GM18519 (cell line): ENCODE results near the gene VANGL2.

Experiments
- ATAC-seq: cut with Tn5 transposase; IDR thresholded peaks from one replicate; pipeline ENCODE4 v1.9.1; 2021; ENCODE audit warnings: mild to moderate bottlenecking, moderate library complexity; ENCODE audit not compliant: unreplicated experiment, low FRiP score

VANGL2 gene

GRCh38 chr1:160400223-160400645, at the start of gene VANGL2:
TSS of gene VANGL2 (plus strand) at chr1:160400564. CDS start at chr1:160415838, 15,274 bp downstream.
- ATAC-seq, result no peak

- ATAC-seq, result no peak
Measured at GRCh38 chr1:160351629-160352028, 48.7 kb upstream of the VANGL2 start.

- ATAC-seq, result no peak
Measured at GRCh38 chr1:160352555-160352954, 47.8 kb upstream of the VANGL2 start.

GRCh38 chr1:160353223-160353622, 47.1 kb upstream of the VANGL2 start:
- no peak for ATAC-seq

DNA sequence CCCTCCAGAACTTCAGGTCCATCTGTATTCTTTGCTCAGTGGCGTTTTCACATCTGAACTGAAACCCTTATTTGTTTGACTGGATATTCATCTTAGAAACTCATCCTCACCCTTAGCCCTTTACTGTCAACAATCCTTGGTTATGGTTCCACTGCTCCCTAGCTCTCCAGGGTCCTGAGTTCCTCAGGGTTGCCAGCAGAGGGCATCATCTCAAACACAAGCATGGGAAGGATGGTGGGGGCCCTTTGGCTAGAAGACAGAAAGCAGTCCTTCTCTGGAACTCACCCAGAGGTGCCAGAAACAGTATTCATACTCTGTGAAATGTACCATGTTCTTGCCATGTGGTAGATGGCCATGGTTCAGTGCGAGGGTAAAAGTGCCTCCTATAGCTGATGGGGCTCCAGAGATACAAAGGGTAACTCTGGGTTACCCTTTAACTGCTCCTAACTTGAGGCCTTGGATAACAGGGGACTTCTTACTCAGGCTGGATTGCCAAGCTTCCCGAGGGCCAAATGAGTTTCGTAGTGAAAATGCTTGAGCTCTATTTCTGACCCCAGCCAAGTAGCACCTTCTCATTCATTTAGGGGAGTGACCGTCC, 45.9 kb upstream of the VANGL2 start:
- no peak for ATAC-seq

- ATAC-seq, result no peak
Measured at GRCh38 chr1:160357286-160358002, 42.9 kb upstream of the VANGL2 start.

- no peak for ATAC-seq
Measured at GRCh38 chr1:160358073-160358472, 42.3 kb upstream of the VANGL2 start.

DNA sequence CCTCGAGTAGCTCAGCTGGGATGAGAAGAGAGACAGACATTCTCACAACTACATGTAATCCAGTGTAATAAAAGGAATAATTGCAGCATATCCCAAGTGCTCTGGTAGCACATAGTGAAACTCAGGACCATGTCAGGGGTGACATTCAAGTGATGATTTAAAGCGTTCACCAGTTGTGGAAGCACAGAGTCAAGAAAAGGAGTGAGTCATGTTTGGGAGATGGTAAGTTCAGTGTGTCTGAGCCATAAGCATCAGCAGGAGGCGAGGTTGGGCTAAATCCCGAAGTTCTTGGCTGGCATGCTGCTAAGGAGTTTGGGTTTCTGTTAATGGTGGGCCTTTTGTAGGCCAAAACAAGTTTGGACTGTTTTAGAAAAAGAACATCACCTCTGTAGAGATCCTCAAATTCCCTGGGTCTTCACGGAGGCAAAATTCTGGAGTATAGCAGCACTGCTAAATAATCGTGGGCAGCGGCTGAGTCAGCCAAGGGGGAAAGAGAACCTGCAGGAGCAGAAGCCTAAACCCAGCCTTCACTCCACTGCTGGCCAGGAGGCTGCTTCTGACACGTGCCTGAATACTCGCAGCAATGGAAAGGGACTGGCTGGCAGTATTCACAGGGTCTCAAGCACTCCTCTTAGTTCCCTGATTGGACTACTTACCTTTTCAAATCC, 40.7 kb upstream of the VANGL2 start:
- ATAC-seq, result no peak

DNA sequence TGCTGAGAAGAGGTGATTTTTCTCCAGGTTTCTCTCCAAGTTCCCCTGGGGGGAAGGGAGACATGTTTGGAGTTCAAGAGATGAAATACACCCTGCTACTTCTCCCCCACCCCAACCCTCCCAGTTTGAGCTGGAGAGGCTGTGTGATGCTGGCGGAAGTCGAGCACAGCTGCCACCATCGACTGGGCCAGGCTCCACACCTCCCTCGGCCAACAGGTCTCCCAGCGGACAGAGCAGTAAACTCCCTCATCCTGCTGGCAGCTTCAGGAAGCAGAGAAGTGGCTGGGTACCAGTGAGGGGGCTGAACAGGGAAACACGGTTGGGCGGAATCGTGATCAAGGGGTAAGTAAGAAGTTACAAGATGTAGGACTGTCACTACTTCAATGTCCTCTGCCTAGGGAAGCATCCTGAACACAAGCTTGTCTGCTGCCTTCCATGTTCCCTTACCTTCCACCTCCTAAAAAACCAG, 40.1 kb upstream of the VANGL2 start:
- no peak for ATAC-seq

DNA sequence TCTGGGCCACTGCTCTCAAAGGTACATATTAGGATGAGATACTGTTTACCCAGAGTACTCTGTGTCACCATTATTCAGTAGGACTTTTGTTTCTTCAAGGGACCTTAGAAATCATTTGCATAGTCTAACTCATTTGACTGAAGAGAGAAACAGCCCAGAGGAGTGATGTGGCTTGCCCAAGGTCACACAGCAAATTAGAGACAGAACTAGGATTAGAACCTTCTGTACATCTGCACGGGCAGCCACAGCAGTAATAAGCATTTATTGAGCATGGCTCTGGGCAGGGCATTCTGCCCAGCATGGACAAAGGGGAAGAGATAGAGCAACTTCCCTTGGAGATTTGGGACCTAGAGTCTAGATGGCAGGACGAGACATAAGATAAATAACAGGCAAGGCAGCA, 39.2 kb upstream of the VANGL2 start:
- no peak for ATAC-seq

DNA sequence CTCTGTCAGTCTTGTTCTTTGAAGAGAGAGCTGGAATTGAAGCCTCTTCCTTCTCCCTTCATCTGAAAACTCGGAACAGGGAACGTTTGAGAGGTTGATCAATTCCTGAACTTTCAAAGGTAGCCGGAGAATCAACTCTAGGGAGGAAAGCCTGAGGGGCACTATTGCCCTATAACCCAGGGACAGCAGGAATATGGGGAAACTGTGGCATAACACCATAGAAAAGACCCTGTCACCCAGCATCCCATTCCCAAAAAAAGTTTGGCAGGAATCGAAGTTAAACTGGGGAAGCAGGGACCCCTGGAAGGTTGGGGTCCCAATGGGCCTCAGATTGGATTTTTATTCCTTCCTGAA, 38.6 kb upstream of the VANGL2 start:
- no peak for ATAC-seq

- no peak for ATAC-seq
Measured at GRCh38 chr1:160362168-160362957, 38.0 kb upstream of the VANGL2 start.

- no peak for ATAC-seq
Measured at GRCh38 chr1:160363010-160363409, 37.4 kb upstream of the VANGL2 start.

DNA sequence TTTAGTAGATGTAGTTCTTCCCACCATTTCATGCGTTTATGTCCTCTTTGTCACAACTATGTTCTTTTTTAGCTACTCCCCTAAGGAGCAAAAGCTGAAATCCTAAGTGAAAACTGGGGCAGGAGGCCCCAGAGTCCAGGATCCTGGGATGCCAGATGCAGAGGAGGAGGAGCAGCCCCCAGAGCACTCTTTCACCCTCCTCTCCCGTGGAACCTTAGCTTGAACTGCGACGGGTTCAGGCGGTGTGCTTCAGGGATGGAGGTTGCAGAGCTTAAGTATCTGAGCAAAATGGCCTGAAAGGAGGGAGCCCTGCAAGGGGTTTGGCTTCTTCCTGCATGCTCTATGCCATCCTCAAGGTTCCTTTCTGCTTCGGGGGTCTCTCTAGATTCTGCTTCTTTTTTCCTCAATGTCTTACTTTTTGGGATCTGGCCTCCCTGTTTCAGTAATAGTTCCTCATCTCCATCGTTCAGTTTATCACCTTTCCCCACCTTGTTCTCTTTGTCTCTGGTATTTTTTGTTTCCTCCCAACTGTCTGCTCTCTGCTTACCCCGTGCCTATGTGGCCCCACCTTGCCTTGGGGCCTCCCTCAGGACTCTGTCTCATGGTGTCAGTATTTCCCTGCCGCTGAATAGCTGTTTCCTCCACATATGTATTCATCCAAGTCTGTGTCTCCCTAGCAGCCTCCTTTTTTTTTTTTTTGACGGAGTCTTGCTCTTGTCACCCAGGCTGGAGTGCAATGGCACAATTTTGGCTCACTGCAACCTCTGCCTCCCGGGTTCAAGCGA, 36.2 kb upstream of the VANGL2 start:
- no peak for ATAC-seq

- ATAC-seq, result no peak
Measured at GRCh38 chr1:160365325-160365724, 35.0 kb upstream of the VANGL2 start.

GRCh38 chr1:160366731-160367515, 33.4 kb upstream of the VANGL2 start, which contains the start of gene NHLH1:
TSS of gene NHLH1 (plus strand) at chr1:160367071. CDS start at chr1:160370732, 3,661 bp downstream.
- no peak for ATAC-seq

- ATAC-seq, result no peak
Measured at GRCh38 chr1:160367516-160367900, 32.9 kb upstream of the VANGL2 start.

- no peak for ATAC-seq
Measured at GRCh38 chr1:160367934-160368923, 32.1 kb upstream of the VANGL2 start.
